LNCaP clone FGC (cell line): Measurements from ENCODE around the gene CENPX.

Experiments used
- DNase-seq: peaks from one replicate; pipeline ENCODE4 v3.0.0-alpha.2; 2011; ENCODE audit warnings: low read depth
- H3K4me3 ChIP-seq: 2 replicates; pipeline ENCODE4 v1.5.1; 2011; ENCODE audit warnings: mild to moderate bottlenecking, low read depth, low read length, control low read depth
- CTCF ChIP-seq: IDR thresholded peaks from 2 replicates; pipeline ENCODE4 v1.5.1; 2012; ENCODE audit warnings: mild to moderate bottlenecking; ENCODE audit not compliant: control insufficient read depth, insufficient read depth; ENCODE audit errors: extremely low read depth

Gene CENPX

GRCh38 chr17:82031885-82032627, 9.4 kb upstream of the CENPX start:
- DNase-seq, result no peak
- TF ChIP-seq CTCF, result no peak

GRCh38 chr17:82031303-82031884, 8.7 kb upstream of the CENPX start, which contains the start of gene RAC3:
TSS of gene RAC3 (plus strand) at chr17:82031678. CDS start at chr17:82031762, 84 bp downstream.
- H3K4me3 ChIP-seq, result peak within 1 kb of the TSS; percentile 78
- no peak for TF ChIP-seq CTCF
- no peak for DNase-seq

More at GRCh38 chr17:82031885-82032627, 9.4 kb upstream of the CENPX start:
- H3K4me3 ChIP-seq, result peak overlapping the region; percentile 78

GRCh38 chr17:82030470-82031302, 8.0 kb upstream of the CENPX start:
- peak overlapping the region; percentile 57 for H3K4me3 ChIP-seq
- peak; percentile 99 for TF ChIP-seq CTCF
- peak; percentile 51 for DNase-seq

- H3K4me3 ChIP-seq, result no peak overlapping the region
- TF ChIP-seq CTCF, result no peak
- DNase-seq, result no peak
Observed at GRCh38 chr17:82029990-82030469, 7.4 kb upstream of the CENPX start.

GRCh38 chr17:82029391-82029790, 6.7 kb upstream of the CENPX start:
- H3K4me3 ChIP-seq, result no peak overlapping the region
- DNase-seq, result no peak
- no peak for TF ChIP-seq CTCF

- H3K4me3 ChIP-seq, result no peak overlapping the region
- no peak for TF ChIP-seq CTCF
- DNase-seq, result no peak
Observed at GRCh38 chr17:82028966-82029365, 6.3 kb upstream of the CENPX start.
